SK-N-SH treated with all-trans-retinoic acid at 6 μM for 48 hours (cell line): ENCODE data around the gene MIER1.

Experiments used
- ATAC-seq: fragments of 200-7000 bp; cut with Tn5 transposase; 3 replicates; pipeline ENCODE4 v1.9.1; 2020; ENCODE audit warnings: mild to moderate bottlenecking, moderate library complexity
- ARNTL ChIP-seq: fragments of 450-650 bp; formaldehyde crosslinking; IDR thresholded peaks from 2 replicates; pipeline ENCODE4 v1.5.0; 2020; ENCODE audit warnings: low read depth, mild to moderate bottlenecking, moderate library complexity, borderline replicate concordance
- CREB5 ChIP-seq: fragments of 250-450 bp; sonication (Bioruptor Pico); IDR thresholded peaks from 2 replicates; pipeline ENCODE4 v1.5.1; 2020; ENCODE audit warnings: low read depth, mild to moderate bottlenecking, moderate library complexity
- CSRNP3 ChIP-seq: fragments of 250-450 bp; sonication (Bioruptor Pico); IDR thresholded peaks from 2 replicates; pipeline ENCODE4 v1.5.1; 2021; ENCODE audit warnings: mild to moderate bottlenecking, moderate library complexity
- GLIS3 ChIP-seq: fragments of 250-450 bp; sonication (Bioruptor Pico); IDR thresholded peaks from 2 replicates; pipeline ENCODE4 v1.5.0; 2020; ENCODE audit warnings: mild to moderate bottlenecking, moderate library complexity
- OSR1 ChIP-seq: fragments of 250-450 bp; sonication (Bioruptor Pico); IDR thresholded peaks from 2 replicates; pipeline ENCODE4 v1.8.0; 2022; ENCODE audit warnings: moderate library complexity, mild to moderate bottlenecking, inconsistent platforms
- PATZ1 ChIP-seq: fragments of 250-450 bp; sonication (Bioruptor Pico); IDR thresholded peaks from 2 replicates; pipeline ENCODE4 v1.8.0; 2020; ENCODE audit warnings: mild to moderate bottlenecking, moderate library complexity, borderline replicate concordance
- POU6F1 ChIP-seq: fragments of 250-450 bp; sonication (Bioruptor Pico); IDR thresholded peaks from 2 replicates; pipeline ENCODE4 v1.8.0; 2021; ENCODE audit warnings: low read depth, mild to moderate bottlenecking, moderate library complexity, borderline replicate concordance
- PPARA ChIP-seq: fragments of 250-450 bp; sonication (Bioruptor Pico); IDR thresholded peaks from 2 replicates; pipeline ENCODE4 v1.5.0; 2020; ENCODE audit warnings: mild to moderate bottlenecking, borderline replicate concordance
- RARB ChIP-seq: fragments of 250-450 bp; sonication (Bioruptor Pico); IDR thresholded peaks from 2 replicates; pipeline ENCODE4 v1.8.0; 2021; ENCODE audit warnings: mild to moderate bottlenecking, moderate library complexity
- SNAI2 ChIP-seq: fragments of 250-450 bp; sonication (Bioruptor Pico); IDR thresholded peaks from 2 replicates; pipeline ENCODE4 v1.5.0; 2020; ENCODE audit warnings: mild to moderate bottlenecking, moderate library complexity
- TCF4 ChIP-seq: fragments of 250-450 bp; sonication (Bioruptor Pico); IDR thresholded peaks from 2 replicates; pipeline ENCODE4 v1.8.0; 2021; ENCODE audit warnings: mild to moderate bottlenecking, moderate library complexity, borderline replicate concordance
- TOX ChIP-seq: fragments of 250-450 bp; sonication (Bioruptor Pico); IDR thresholded peaks from 2 replicates; pipeline ENCODE4 v1.8.0; 2021; ENCODE audit warnings: mild to moderate bottlenecking, moderate library complexity, borderline replicate concordance
- ZC3H10 ChIP-seq: fragments of 250-450 bp; sonication (Bioruptor Pico); IDR thresholded peaks from 2 replicates; pipeline ENCODE4 v1.5.1; 2021; ENCODE audit warnings: mild to moderate bottlenecking, moderate library complexity
- ZFP3 ChIP-seq: fragments of 250-450 bp; sonication (Bioruptor Pico); IDR thresholded peaks from 2 replicates; pipeline ENCODE4 v1.5.0; 2020; ENCODE audit warnings: mild to moderate bottlenecking, moderate library complexity
- ZFP30 ChIP-seq: fragments of 450-650 bp; formaldehyde crosslinking; IDR thresholded peaks from 2 replicates; pipeline ENCODE4 v1.5.0; 2022; ENCODE audit warnings: mild to moderate bottlenecking, moderate library complexity
- ZNF565 ChIP-seq: fragments of 450-650 bp; formaldehyde crosslinking; conservative IDR thresholded peaks from 2 replicates; pipeline ENCODE4 v1.5.0; 2020; ENCODE audit warnings: low read depth, mild to moderate bottlenecking, moderate library complexity
- ZNF70 ChIP-seq: fragments of 450-650 bp; formaldehyde crosslinking; IDR thresholded peaks from 2 replicates; pipeline ENCODE4 v1.5.0; 2020; ENCODE audit warnings: mild to moderate bottlenecking, moderate library complexity
- ZNF8 ChIP-seq: fragments of 450-650 bp; formaldehyde crosslinking; IDR thresholded peaks from 2 replicates; pipeline ENCODE4 v1.5.0; 2020; ENCODE audit warnings: mild to moderate bottlenecking, moderate library complexity
- TF ChIP-seq, protein P1 (sequence below): fragments of 250-450 bp; sonication (Bioruptor Pico); IDR thresholded peaks from 2 replicates; pipeline ENCODE4 v1.5.0; 2020; ENCODE audit warnings: mild to moderate bottlenecking, moderate library complexity

The MIER1 gene

DNA sequence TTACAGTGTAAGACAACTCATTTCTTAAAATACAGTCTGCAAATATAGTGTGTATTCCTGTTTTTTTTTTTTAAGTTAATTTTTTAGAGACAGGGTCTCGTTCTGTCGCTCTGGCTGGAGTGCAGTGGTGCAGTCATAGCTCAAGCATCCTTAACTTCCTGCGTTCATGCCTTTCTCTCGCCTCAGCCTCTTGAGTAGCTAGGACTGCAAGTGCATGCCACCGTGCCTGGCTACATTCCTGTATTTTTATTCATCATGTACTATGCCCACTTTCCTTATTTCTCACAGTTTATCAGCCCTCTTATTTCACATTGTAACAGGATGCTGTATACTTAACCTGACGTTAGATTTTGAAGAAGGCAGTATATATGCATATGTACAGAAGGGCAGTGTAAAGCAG lies 26.7 kb downstream of the MIER1 start:
- ATAC-seq, result peak; percentile 87
- TF ChIP-seq ZNF565 (CRISPR knock-in tag) (no peak), RARB (CRISPR knock-in tag) (no peak), ZNF70 (CRISPR knock-in tag) (no peak), ZFP3 (CRISPR knock-in tag) (no peak), GLIS3 (CRISPR knock-in tag) (no peak), PPARA (CRISPR knock-in tag) (no peak), TCF4 (CRISPR knock-in tag) (no peak), CREB5 (CRISPR knock-in tag) (no peak)
- TF ChIP-seq, protein P1, sequence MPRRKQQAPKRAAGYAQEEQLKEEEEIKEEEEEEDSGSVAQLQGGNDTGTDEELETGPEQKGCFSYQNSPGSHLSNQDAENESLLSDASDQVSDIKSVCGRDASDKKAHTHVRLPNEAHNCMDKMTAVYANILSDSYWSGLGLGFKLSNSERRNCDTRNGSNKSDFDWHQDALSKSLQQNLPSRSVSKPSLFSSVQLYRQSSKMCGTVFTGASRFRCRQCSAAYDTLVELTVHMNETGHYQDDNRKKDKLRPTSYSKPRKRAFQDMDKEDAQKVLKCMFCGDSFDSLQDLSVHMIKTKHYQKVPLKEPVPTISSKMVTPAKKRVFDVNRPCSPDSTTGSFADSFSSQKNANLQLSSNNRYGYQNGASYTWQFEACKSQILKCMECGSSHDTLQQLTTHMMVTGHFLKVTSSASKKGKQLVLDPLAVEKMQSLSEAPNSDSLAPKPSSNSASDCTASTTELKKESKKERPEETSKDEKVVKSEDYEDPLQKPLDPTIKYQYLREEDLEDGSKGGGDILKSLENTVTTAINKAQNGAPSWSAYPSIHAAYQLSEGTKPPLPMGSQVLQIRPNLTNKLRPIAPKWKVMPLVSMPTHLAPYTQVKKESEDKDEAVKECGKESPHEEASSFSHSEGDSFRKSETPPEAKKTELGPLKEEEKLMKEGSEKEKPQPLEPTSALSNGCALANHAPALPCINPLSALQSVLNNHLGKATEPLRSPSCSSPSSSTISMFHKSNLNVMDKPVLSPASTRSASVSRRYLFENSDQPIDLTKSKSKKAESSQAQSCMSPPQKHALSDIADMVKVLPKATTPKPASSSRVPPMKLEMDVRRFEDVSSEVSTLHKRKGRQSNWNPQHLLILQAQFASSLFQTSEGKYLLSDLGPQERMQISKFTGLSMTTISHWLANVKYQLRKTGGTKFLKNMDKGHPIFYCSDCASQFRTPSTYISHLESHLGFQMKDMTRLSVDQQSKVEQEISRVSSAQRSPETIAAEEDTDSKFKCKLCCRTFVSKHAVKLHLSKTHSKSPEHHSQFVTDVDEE (CRISPR knock-in tag), result no peak

GRCh38 chr1:66954208-66954607 lies 29.4 kb downstream of the MIER1 start:
- TF ChIP-seq ZNF8, result no peak
- TF ChIP-seq ZNF70 (CRISPR knock-in tag), result no peak
- TF ChIP-seq OSR1, result no peak
- TF ChIP-seq TCF4 (CRISPR knock-in tag), result no peak
- TF ChIP-seq PATZ1, result no peak
- no peak for TF ChIP-seq ARNTL (CRISPR knock-in tag)
- TF ChIP-seq CSRNP3 (CRISPR knock-in tag), result no peak
- TF ChIP-seq GLIS3 (CRISPR knock-in tag), result no peak
- TF ChIP-seq TOX (CRISPR knock-in tag), result no peak
- TF ChIP-seq PPARA (CRISPR knock-in tag), result no peak
- no peak for TF ChIP-seq ZFP30 (CRISPR knock-in tag)
- no peak for TF ChIP-seq RARB (CRISPR knock-in tag)
- TF ChIP-seq ZFP3 (CRISPR knock-in tag), result no peak
- no peak for TF ChIP-seq POU6F1 (CRISPR knock-in tag)
- TF ChIP-seq, protein P1 (CRISPR knock-in tag), result no peak
- TF ChIP-seq ZNF565 (CRISPR knock-in tag), result no peak
- no peak for TF ChIP-seq CREB5 (CRISPR knock-in tag)
- TF ChIP-seq SNAI2 (CRISPR knock-in tag), result no peak
- TF ChIP-seq ZC3H10 (CRISPR knock-in tag), result no peak
- no peak for ATAC-seq
